Measurements from ENCODE around the gene EPHA2.
"Not testable (repeated sequence)": the region's sequence is repeated elsewhere in the genome, so short reads cannot be mapped to it uniquely, and the experiment has no call there.

The EPHA2 gene

GRCh38 chr1:16167331-16168143, 11.7 kb upstream of the EPHA2 start:
- DNase-seq: no peak

- DNase-seq: no peak
Measured at GRCh38 chr1:16166117-16166516, 10.2 kb upstream of the EPHA2 start.

GRCh38 chr1:16165548-16165947, 9.7 kb upstream of the EPHA2 start:
- DNase-seq: no peak

- DNase-seq: no peak
Measured at GRCh38 chr1:16165073-16165364, 9.2 kb upstream of the EPHA2 start.

GRCh38 chr1:16164213-16165072, 8.6 kb upstream of the EPHA2 start:
- DNase-seq: no peak

GRCh38 chr1:16163608-16164212, 7.8 kb upstream of the EPHA2 start:
- not testable (repeated sequence) for DNase-seq

- DNase-seq: no peak
Measured at GRCh38 chr1:16162163-16162822, 6.4 kb upstream of the EPHA2 start.

GRCh38 chr1:16161717-16162116, 5.8 kb upstream of the EPHA2 start:
- no peak for DNase-seq

- no peak for DNase-seq
Measured at GRCh38 chr1:16158993-16159831, 3.3 kb upstream of the EPHA2 start.

GRCh38 chr1:16158025-16158424, 2.2 kb upstream of the EPHA2 start:
- DNase-seq: no peak

GRCh38 chr1:16156848-16157495, 1.1 kb upstream of the EPHA2 start:
- no peak for DNase-seq

GRCh38 chr1:16153999-16154673, 1.7 kb downstream of the EPHA2 start:
- DNase-seq: no peak

GRCh38 chr1:16153096-16153998, 2.5 kb downstream of the EPHA2 start:
- no peak for DNase-seq

- DNase-seq: no peak
Measured at GRCh38 chr1:16152481-16153087, 3.3 kb downstream of the EPHA2 start.

- DNase-seq: no peak
Measured at GRCh38 chr1:16151995-16152384, 3.9 kb downstream of the EPHA2 start.

- DNase-seq: no peak
Measured at GRCh38 chr1:16151196-16151994, 4.5 kb downstream of the EPHA2 start.

- DNase-seq: no peak
Measured at GRCh38 chr1:16150508-16150907, 5.4 kb downstream of the EPHA2 start.

GRCh38 chr1:16149702-16150488, 6.0 kb downstream of the EPHA2 start:
- no peak for DNase-seq

All from cerebellar nuclear complex (tissue), 1 donor.